HFF-Myc (cell line): Measurements from ENCODE around the gene THRAP3.

Experiments
- DNase-seq: peaks from one replicate; pipeline ENCODE4 v3.0.0-alpha.2; 2011; ENCODE audit warnings: low read depth; ENCODE audit errors: extremely low read depth
- H3K4me3 ChIP-seq: replicated peaks from 2 replicates; pipeline ENCODE4 v1.5.1; 2011; ENCODE audit warnings: low read depth, mild to moderate bottlenecking, control low read depth, low read length
- TF ChIP-seq, protein P1 (sequence below): IDR thresholded peaks from 2 replicates; pipeline ENCODE4 v1.5.1; 2012; ENCODE audit warnings: mild to moderate bottlenecking, low read depth, low read length, control low read depth; ENCODE audit errors: missing control alignments

Gene THRAP3

GRCh38 chr1:36199934-36200741, 24.1 kb upstream of the THRAP3 start:
- no peak for DNase-seq
- H3K4me3 ChIP-seq = no peak overlapping the region
- TF ChIP-seq, protein P1, sequence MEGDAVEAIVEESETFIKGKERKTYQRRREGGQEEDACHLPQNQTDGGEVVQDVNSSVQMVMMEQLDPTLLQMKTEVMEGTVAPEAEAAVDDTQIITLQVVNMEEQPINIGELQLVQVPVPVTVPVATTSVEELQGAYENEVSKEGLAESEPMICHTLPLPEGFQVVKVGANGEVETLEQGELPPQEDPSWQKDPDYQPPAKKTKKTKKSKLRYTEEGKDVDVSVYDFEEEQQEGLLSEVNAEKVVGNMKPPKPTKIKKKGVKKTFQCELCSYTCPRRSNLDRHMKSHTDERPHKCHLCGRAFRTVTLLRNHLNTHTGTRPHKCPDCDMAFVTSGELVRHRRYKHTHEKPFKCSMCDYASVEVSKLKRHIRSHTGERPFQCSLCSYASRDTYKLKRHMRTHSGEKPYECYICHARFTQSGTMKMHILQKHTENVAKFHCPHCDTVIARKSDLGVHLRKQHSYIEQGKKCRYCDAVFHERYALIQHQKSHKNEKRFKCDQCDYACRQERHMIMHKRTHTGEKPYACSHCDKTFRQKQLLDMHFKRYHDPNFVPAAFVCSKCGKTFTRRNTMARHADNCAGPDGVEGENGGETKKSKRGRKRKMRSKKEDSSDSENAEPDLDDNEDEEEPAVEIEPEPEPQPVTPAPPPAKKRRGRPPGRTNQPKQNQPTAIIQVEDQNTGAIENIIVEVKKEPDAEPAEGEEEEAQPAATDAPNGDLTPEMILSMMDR = no peak

GRCh38 chr1:36203027-36203553, 21.2 kb upstream of the THRAP3 start:
- H3K4me3 ChIP-seq = no peak overlapping the region
- TF ChIP-seq, protein P1 = no peak
- no peak for DNase-seq

DNA sequence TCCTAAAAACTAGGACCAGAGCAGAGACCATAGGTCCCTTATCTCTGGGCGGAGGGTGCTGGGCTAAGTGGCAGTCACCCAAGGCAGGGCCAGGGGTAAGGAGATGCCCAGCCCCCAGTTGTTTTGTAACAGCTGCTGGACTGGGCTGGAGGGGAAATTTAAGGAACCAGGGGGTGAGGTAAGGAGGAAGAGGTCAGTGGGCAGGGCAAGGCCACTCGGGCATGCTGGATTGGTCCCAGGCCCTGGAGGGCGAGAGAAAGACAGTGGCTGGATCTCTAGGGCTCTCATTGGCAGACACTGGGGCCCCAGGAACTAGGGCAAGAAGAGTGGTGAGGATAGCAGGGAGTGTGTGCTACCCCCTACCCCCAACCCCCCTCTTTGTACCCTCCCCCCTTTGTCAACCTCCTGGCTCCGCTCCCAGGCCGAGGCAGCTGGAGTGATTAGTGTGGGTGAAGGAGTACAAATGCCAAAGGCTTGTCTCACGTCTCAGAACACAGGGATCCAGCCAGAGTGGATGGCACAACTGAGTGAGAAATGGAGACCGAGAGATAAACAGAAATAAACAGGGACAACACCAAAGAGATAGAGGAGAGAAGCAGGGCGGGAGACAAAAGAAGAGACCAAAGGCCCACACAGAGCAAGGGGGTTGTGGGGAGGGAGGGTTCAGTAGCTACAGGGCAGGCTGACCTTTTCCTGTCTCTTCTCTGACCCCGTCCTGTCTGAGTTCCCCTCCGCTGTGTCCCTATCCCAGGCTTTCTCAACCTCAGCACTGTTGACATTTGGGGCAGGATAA, 20.5 kb upstream of the THRAP3 start:
- no peak overlapping the region for H3K4me3 ChIP-seq
- TF ChIP-seq, protein P1 = no peak
- no peak for DNase-seq

GRCh38 chr1:36204347-36204909, 19.8 kb upstream of the THRAP3 start:
- H3K4me3 ChIP-seq = no peak overlapping the region
- TF ChIP-seq, protein P1 = no peak
- no peak for DNase-seq

- no peak for DNase-seq
- TF ChIP-seq, protein P1 = no peak
These were observed 17.9 kb upstream of the THRAP3 start for GRCh38 chr1:36206323-36206858.

GRCh38 chr1:36207339-36207738, 16.9 kb upstream of the THRAP3 start:
- H3K4me3 ChIP-seq = no peak overlapping the region
- TF ChIP-seq, protein P1 = no peak
- DNase-seq = no peak

More at GRCh38 chr1:36206323-36206858, 17.9 kb upstream of the THRAP3 start:
- no peak overlapping the region for H3K4me3 ChIP-seq
